Transverse colon (tissue), 4 donors: Measurements from ENCODE around the gene TMEM200B. TPM values are rescaled to one million over a fixed set of nuclear protein-coding genes. Genes with fewer than 3 reads are reported as not detected.
A peak's percentile ranks its signal among the peaks of the same experiment; 100 is the strongest.

Experiments used
- DNase-seq: peaks from one replicate; pipeline ENCODE4 v3.0.0-alpha.2; 2019
- H3K27ac ChIP-seq, 4 donors: fragments of 200-600 bp; sonication (generic); 2 replicates each; pipeline ENCODE4 v1.5.1; 2016 to 2018; ENCODE audit warnings: inconsistent platforms in 4 of 4
- H3K27me3 ChIP-seq: fragments of 200-600 bp; sonication (generic); 2 replicates; pipeline ENCODE4 v1.5.1; 2017; ENCODE audit warnings: inconsistent platforms
- H3K36me3 ChIP-seq, 4 donors: fragments of 200-600 bp; sonication (generic); 2 replicates each; pipeline ENCODE4 v1.5.1; 2017 to 2019; ENCODE audit warnings: inconsistent platforms in 4 of 4
- H3K4me1 ChIP-seq, 4 donors: fragments of 200-600 bp; sonication (generic); 2 replicates each; pipeline ENCODE4 v1.5.1; 2017 to 2020; ENCODE audit warnings: inconsistent platforms in 4 of 4
- H3K4me3 ChIP-seq, 4 donors: fragments of 200-600 bp; sonication (generic); 1 replicate in 1 of 4; 2 replicates in 3 of 4; pipeline versions ENCODE4 v1.5.1 to v1.6.1; 2017 to 2019; ENCODE audit warnings: inconsistent platforms in 4 of 4
- H3K9me3 ChIP-seq, 2 donors: fragments of 200-600 bp; sonication (generic); 2 replicates each; pipeline ENCODE4 v1.5.1; 2017 to 2019; ENCODE audit warnings: inconsistent platforms in 2 of 2
- CTCF ChIP-seq, 5 experiments: fragments of 200-600 bp in 3 of 5; fragments of 450-650 bp in 2 of 5; sonication (generic) in 3 of 5; IDR thresholded peaks; 1 replicate in 2 of 5; 2 replicates in 3 of 5; pipeline ENCODE4 v1.5.1; 2016 to 2017; ENCODE audit warnings: antibody characterized with exemption in 5 of 5, inconsistent platforms in 3 of 5, mild to moderate bottlenecking in 2 of 5, moderate library complexity in 1 of 5
- EP300 ChIP-seq: sonication (generic); formaldehyde crosslinking; IDR thresholded peaks from one replicate; pipeline ENCODE4 v1.6.1; 2017; ENCODE audit warnings: antibody characterized with exemption, low read depth
- POLR2A ChIP-seq: fragments of 450-650 bp; IDR thresholded peaks from one replicate; pipeline ENCODE4 v1.6.1; 2016; ENCODE audit warnings: antibody characterized with exemption, mild to moderate bottlenecking, moderate library complexity
- POLR2AphosphoS5 ChIP-seq, 3 donors: sonication (generic); formaldehyde crosslinking; IDR thresholded peaks; one replicate each; pipeline ENCODE4 v1.6.1; 2016; ENCODE audit warnings: antibody characterized with exemption in 3 of 3
- WGBS, 2 donors: methylation state at CpG; one replicate each; pipeline ENCODE4 v1.1.5; 2018; ENCODE audit warnings: low coverage in 1 of 2; 5-methylcytosine and 5-hydroxymethylcytosine counted together
- in situ Hi-C, 4 donors: fragments of 200-750 bp; cut with MboI; loops; one replicate each; pipeline versions ENCODE4 v1.15.0 to v1.15.1; 2017; ENCODE audit warnings: low sequenced_read_pairs in 3 of 4, low pct_ligation_motif_present in 1 of 4, low pct_unique_long_range_greater_than_20kb in 1 of 4
- intact Hi-C: fragments of 100-400 bp; cut with DNase I; formaldehyde crosslinking; loops from one replicate; pipeline ENCODE4 v1.15.1; 2023; ENCODE audit warnings: low total_unique reads
- total RNA-seq, 4 donors: library from RNA; depleted of rRNA; stranded (reverse); fragments of >200 nt; gene quantifications; one replicate each; pipeline ENCODE4 v1.1.0, GENCODE V29; 2016

TMEM200B gene
- total RNA-seq, 4 donors from 2014 or later: 1.6 to 7.5 (median 4.2) TPM

GRCh38 chr1:29169976-29170375 is 46.3 kb upstream of the TMEM200B start:
- WGBS, 2 donors: 57 to 82% methylated on average over 3 of the region's 3 CpGs
- in situ Hi-C loops: no loop called here
- peaks cover 18 to 82% (median 36%) of the 10 kb centered on the region in 4 donors for H3K4me1 ChIP-seq
- intact Hi-C loops: no loop called here
- no peak for DNase-seq
- no peak overlapping the region for H3K4me3 ChIP-seq
- H3K36me3 ChIP-seq: peaks cover 0 to 7% (median under 1%) of the 10 kb centered on the region in 4 donors
- H3K27me3 ChIP-seq: no peaks in the 10 kb centered on the region
- no peak overlapping the region for H3K27ac ChIP-seq
- H3K9me3 ChIP-seq: no peaks in the 10 kb centered on the region
- no peak for TF ChIP-seq POLR2A
- TF ChIP-seq EP300: no peak
- no peak for TF ChIP-seq CTCF (IDR thresholded peaks at IDR 0.05)
- TF ChIP-seq POLR2AphosphoS5 (IDR thresholded peaks at IDR 0.05): no peak

- no peaks in the 10 kb centered on the region for H3K27me3 ChIP-seq
- H3K4me3 ChIP-seq: no peak overlapping the region
- TF ChIP-seq POLR2AphosphoS5 (IDR thresholded peaks at IDR 0.05) (no peak), EP300 (no peak)
- in situ Hi-C loops: no loop called here
- 97 to 100% methylated on average over 1 to 9 of the region's 9 CpGs for WGBS, 2 donors
- peaks cover 19 to 89% (median 41%) of the 10 kb centered on the region in 4 donors for H3K4me1 ChIP-seq
- no peaks in the 10 kb centered on the region for H3K9me3 ChIP-seq
- intact Hi-C loops: no loop called here
- no peak for DNase-seq
- no peak overlapping the region for H3K27ac ChIP-seq
- peaks cover 0 to 7% (median 4%) of the 10 kb centered on the region in 4 donors for H3K36me3 ChIP-seq
Observed at GRCh38 chr1:29167904-29168303, 44.2 kb upstream of the TMEM200B start.

GRCh38 chr1:29166291-29166878 is 42.7 kb upstream of the TMEM200B start:
- peak; percentile 36 for DNase-seq
- Histone ChIP-seq H3K27me3 (no peaks in the 10 kb centered on the region), H3K9me3 (no peaks in the 10 kb centered on the region), H3K4me3 (no peak overlapping the region), H3K36me3 (peaks cover 0 to 7% (median 4%) of the 10 kb centered on the region in 4 donors), H3K27ac (peak overlapping the region in 3 of 4 donors; percentile 42 to 64 (median 57)), H3K4me1 (peaks cover 27 to 93% (median 42%) of the 10 kb centered on the region in 4 donors)
- WGBS, 2 donors: 41% methylated on average over 9 of the region's 9 CpGs; no CpG with 5 or more reads in 1 of the 2 donors
- TF ChIP-seq POLR2AphosphoS5 (IDR thresholded peaks at IDR 0.05) (peak in 1 of 3 donors; percentile 31), EP300 (no peak)
- intact Hi-C loops: no loop called here
- in situ Hi-C loops: no loop called here

- 91 to 92% methylated on average over 3 to 4 of the region's 4 CpGs for WGBS, 2 donors
- peaks cover 0 to 18% (median 7%) of the 10 kb centered on the region in 4 donors for H3K36me3 ChIP-seq
Observed at GRCh38 chr1:29164588-29164987, 40.9 kb upstream of the TMEM200B start.

More at GRCh38 chr1:29164588-29164987, 40.9 kb upstream of the TMEM200B start:
- no peaks in the 10 kb centered on the region for H3K27me3 ChIP-seq
- in situ Hi-C loops (no loop called here), intact Hi-C loops (no loop called here)
- no peaks in the 10 kb centered on the region for H3K9me3 ChIP-seq
- peaks cover 18 to 84% (median 31%) of the 10 kb centered on the region in 4 donors for H3K4me1 ChIP-seq
- TF ChIP-seq CTCF (IDR thresholded peaks at IDR 0.05) (no peak), EP300 (no peak), POLR2A (no peak), POLR2AphosphoS5 (IDR thresholded peaks at IDR 0.05) (no peak)
- DNase-seq: no peak
- no peak overlapping the region for H3K4me3 ChIP-seq
- H3K27ac ChIP-seq: no peak overlapping the region
